Vagina (tissue), 2 donors: ENCODE data around the gene PDZK1IP1.

Experiments used
- POLR2A ChIP-seq, 2 donors: fragments of 450-650 bp; IDR thresholded peaks; one replicate each; pipeline ENCODE4 v1.6.1; 2017; ENCODE audit warnings: antibody characterized with exemption in 2 of 2, mild to moderate bottlenecking in 2 of 2, moderate library complexity in 2 of 2
- TF ChIP-seq, protein P1 (sequence below), 3 experiments: fragments of 450-650 bp in 2 of 3; fragments of 200-600 bp in 1 of 3; sonication (generic) in 1 of 3; IDR thresholded peaks; one replicate each; pipeline ENCODE4 v1.5.1; 2017 to 2019; ENCODE audit warnings: antibody characterized with exemption in 3 of 3, mild to moderate bottlenecking in 2 of 3, moderate library complexity in 2 of 3

- TF ChIP-seq, protein P1, sequence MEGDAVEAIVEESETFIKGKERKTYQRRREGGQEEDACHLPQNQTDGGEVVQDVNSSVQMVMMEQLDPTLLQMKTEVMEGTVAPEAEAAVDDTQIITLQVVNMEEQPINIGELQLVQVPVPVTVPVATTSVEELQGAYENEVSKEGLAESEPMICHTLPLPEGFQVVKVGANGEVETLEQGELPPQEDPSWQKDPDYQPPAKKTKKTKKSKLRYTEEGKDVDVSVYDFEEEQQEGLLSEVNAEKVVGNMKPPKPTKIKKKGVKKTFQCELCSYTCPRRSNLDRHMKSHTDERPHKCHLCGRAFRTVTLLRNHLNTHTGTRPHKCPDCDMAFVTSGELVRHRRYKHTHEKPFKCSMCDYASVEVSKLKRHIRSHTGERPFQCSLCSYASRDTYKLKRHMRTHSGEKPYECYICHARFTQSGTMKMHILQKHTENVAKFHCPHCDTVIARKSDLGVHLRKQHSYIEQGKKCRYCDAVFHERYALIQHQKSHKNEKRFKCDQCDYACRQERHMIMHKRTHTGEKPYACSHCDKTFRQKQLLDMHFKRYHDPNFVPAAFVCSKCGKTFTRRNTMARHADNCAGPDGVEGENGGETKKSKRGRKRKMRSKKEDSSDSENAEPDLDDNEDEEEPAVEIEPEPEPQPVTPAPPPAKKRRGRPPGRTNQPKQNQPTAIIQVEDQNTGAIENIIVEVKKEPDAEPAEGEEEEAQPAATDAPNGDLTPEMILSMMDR (IDR thresholded peaks at IDR 0.05) = no peak
- TF ChIP-seq POLR2A (IDR thresholded peaks at IDR 0.05) = no peak
Measured at GRCh38 chr1:47231301-47232186, 41.7 kb upstream of the PDZK1IP1 start.
